C4-2B (cell line): Measurements from ENCODE around the gene PTPRN2.

ENCODE experiments used
- H3K27ac ChIP-seq: fragments of 450-650 bp; 2 replicates; pipeline ENCODE4 v1.5.1; 2017
- CTCF ChIP-seq: fragments of 450-650 bp; conservative IDR thresholded peaks from 2 replicates; pipeline ENCODE4 v1.5.1; 2017; ENCODE audit warnings: mild to moderate bottlenecking
- ZFX ChIP-seq: fragments of 450-650 bp; IDR thresholded peaks from 2 replicates; pipeline ENCODE4 v1.6.1; 2017

PTPRN2 gene

GRCh38 chr7:158176561-158177173 is 411.0 kb downstream of the PTPRN2 start:
- TF ChIP-seq CTCF (no peak), ZFX (no peak)
- H3K27ac ChIP-seq = no peak overlapping the region

GRCh38 chr7:158175779-158176178 is 411.8 kb downstream of the PTPRN2 start:
- no peak overlapping the region for H3K27ac ChIP-seq
- TF ChIP-seq CTCF (no peak), ZFX (no peak)

GRCh38 chr7:158174947-158175346 is 412.7 kb downstream of the PTPRN2 start:
- no peak overlapping the region for H3K27ac ChIP-seq
- TF ChIP-seq ZFX (no peak), CTCF (no peak)

- no peak overlapping the region for H3K27ac ChIP-seq
- no peak for TF ChIP-seq ZFX
- TF ChIP-seq CTCF = no peak
Measured at GRCh38 chr7:158167373-158167772, 420.2 kb downstream of the PTPRN2 start.

- TF ChIP-seq ZFX (no peak), CTCF (no peak)
- no peak overlapping the region for H3K27ac ChIP-seq
Measured at GRCh38 chr7:158166386-158167340, 421.0 kb downstream of the PTPRN2 start.

GRCh38 chr7:158165711-158166110 is 421.9 kb downstream of the PTPRN2 start:
- H3K27ac ChIP-seq = no peak overlapping the region
- TF ChIP-seq CTCF = no peak
- TF ChIP-seq ZFX = no peak
